GM12878 (cell line): ENCODE measurements around the gene KCNQ1OT1.

Experiments used
- BCL11A ChIP-seq: IDR thresholded peaks from 2 replicates; pipeline ENCODE4 v1.6.1; 2011; ENCODE audit warnings: low read depth, low read length
- CHD2 ChIP-seq: IDR thresholded peaks from 2 replicates; pipeline ENCODE4 v1.6.1; 2011; ENCODE audit warnings: low read depth, low read length, improper control_type of control experiment, borderline replicate concordance
- CHD4 ChIP-seq: fragments of 200-600 bp; sonication (generic); IDR thresholded peaks from 2 replicates; pipeline ENCODE4 v1.6.1; 2016; ENCODE audit warnings: mild to moderate bottlenecking
- EZH2 ChIP-seq: IDR thresholded peaks from 2 replicates; pipeline ENCODE4 v1.6.1; 2012; ENCODE audit warnings: low read depth, mild to moderate bottlenecking, control low read depth, inconsistent platforms, low read length, borderline replicate concordance; ENCODE audit not compliant: control insufficient read depth
- NFIC ChIP-seq: IDR thresholded peaks from 2 replicates; pipeline ENCODE4 v1.6.1; 2012; ENCODE audit warnings: low read depth, mild to moderate bottlenecking, inconsistent platforms, low read length, moderate library complexity
- RAD21 ChIP-seq: IDR thresholded peaks from 2 replicates; pipeline ENCODE4 v1.6.1; 2011; ENCODE audit warnings: mild to moderate bottlenecking, low read depth, low read length, moderate library complexity; ENCODE audit not compliant: insufficient read depth
- TAF1 ChIP-seq: IDR thresholded peaks from 2 replicates; pipeline ENCODE4 v1.6.1; 2011; ENCODE audit warnings: mild to moderate bottlenecking, low read depth, low read length, borderline replicate concordance
- YBX1 ChIP-seq: fragments of 450-650 bp; IDR thresholded peaks from 2 replicates; pipeline ENCODE4 v1.6.1; 2016; ENCODE audit warnings: antibody characterized with exemption
- ZNF217 ChIP-seq: fragments of 450-650 bp; IDR thresholded peaks from 2 replicates; pipeline ENCODE4 v1.6.1; 2017; ENCODE audit warnings: antibody characterized with exemption, mild to moderate bottlenecking
- TF ChIP-seq, protein P1 (sequence below), 3 experiments: IDR thresholded peaks in 2 of 3; conservative IDR thresholded peaks in 1 of 3; 2 replicates each; pipeline ENCODE4 v1.5.1; 2011; ENCODE audit warnings: low read depth in 3 of 3, low read length in 3 of 3, mild to moderate bottlenecking in 3 of 3, control low read depth in 2 of 3, moderate library complexity in 2 of 3, inconsistent platforms in 1 of 3, mixed read lengths in 1 of 3; ENCODE audit not compliant: control insufficient read depth in 2 of 3, insufficient read depth in 1 of 3; ENCODE audit errors: extremely low read depth in 1 of 3

DNA sequence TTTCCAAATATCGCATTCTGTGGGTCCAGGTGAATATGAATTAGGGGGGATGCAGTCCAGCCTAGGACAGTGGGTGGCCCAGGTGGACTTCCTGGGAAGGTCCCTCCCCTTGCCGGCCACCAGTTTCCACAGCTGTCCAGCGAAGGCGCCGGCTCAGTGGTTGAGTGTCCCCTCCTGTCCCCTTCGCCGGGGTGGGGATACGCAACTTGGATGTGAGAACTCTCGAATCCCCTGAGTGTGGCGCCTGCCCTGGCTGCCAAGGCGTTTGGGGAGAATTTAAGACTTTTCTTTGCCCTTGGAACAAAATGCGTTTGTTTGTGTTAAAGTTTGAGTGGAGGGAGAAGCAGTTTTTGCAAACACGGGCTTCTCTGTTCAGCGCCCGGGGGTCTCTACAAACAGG, 123.7 kb downstream of the KCNQ1OT1 start:
- TF ChIP-seq, protein P1, sequence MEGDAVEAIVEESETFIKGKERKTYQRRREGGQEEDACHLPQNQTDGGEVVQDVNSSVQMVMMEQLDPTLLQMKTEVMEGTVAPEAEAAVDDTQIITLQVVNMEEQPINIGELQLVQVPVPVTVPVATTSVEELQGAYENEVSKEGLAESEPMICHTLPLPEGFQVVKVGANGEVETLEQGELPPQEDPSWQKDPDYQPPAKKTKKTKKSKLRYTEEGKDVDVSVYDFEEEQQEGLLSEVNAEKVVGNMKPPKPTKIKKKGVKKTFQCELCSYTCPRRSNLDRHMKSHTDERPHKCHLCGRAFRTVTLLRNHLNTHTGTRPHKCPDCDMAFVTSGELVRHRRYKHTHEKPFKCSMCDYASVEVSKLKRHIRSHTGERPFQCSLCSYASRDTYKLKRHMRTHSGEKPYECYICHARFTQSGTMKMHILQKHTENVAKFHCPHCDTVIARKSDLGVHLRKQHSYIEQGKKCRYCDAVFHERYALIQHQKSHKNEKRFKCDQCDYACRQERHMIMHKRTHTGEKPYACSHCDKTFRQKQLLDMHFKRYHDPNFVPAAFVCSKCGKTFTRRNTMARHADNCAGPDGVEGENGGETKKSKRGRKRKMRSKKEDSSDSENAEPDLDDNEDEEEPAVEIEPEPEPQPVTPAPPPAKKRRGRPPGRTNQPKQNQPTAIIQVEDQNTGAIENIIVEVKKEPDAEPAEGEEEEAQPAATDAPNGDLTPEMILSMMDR (IDR thresholded peaks at IDR 0.05 in 2 of 3, conservative IDR thresholded peaks at IDR 0.05 in 1 of 3; ENCODE audit: control insufficient read depth in 2 of 3, extremely low read depth in 1 of 3, insufficient read depth in 1 of 3, low read depth in 3 of 3, low read length in 3 of 3), result no peak
- TF ChIP-seq CHD2, result no peak
- TF ChIP-seq EZH2, result no peak
- no peak for TF ChIP-seq TAF1
- TF ChIP-seq BCL11A, result no peak
- no peak for TF ChIP-seq NFIC
- TF ChIP-seq RAD21, result no peak
- TF ChIP-seq ZNF217, result no peak
- TF ChIP-seq YBX1, result no peak
- TF ChIP-seq CHD4, result no peak
